Measurements from ENCODE around the gene VKORC1L1. TPM values are rescaled to one million over a fixed set of nuclear protein-coding genes. Genes with fewer than 3 reads are reported as not detected.
"Not testable (repeated sequence)": the region's sequence is repeated elsewhere in the genome, so short reads cannot be mapped to it uniquely, and the experiment has no call there.

VKORC1L1 gene
- polyA plus RNA-seq, 1 experiment: 21.3 TPM

- CTCF ChIA-PET: no interaction called here
- POLR2A ChIA-PET: no interaction called here
- no peak for DNase-seq (ENCODE audit: low read depth, low spot score)
- Histone ChIP-seq H3K27me3 (ENCODE audit: control insufficient read depth, insufficient read depth, low read length) (no peaks in the 10 kb centered on the region), H3K9me3 (ENCODE audit: control insufficient read depth, insufficient read depth, low read length) (no peaks in the 10 kb centered on the region), H3K27ac (ENCODE audit: low read depth, low read length) (no peak overlapping the region), H3K4me3 (ENCODE audit: low read depth, low read length) (no peak overlapping the region)
- TF ChIP-seq CTCF (IDR thresholded peaks at IDR 0.05; ENCODE audit: low read depth, low read length): no peak
These were observed 80.3 kb downstream of the VKORC1L1 start for GRCh38 chr7:65953001-65953720.

GRCh38 chr7:65953890-65954450 is 81.1 kb downstream of the VKORC1L1 start:
- POLR2A ChIA-PET: no interaction called here
- no peak for DNase-seq (ENCODE audit: low read depth, low spot score)
- no peak overlapping the region for H3K4me3 ChIP-seq (ENCODE audit: low read depth, low read length)
- H3K27ac ChIP-seq (ENCODE audit: low read depth, low read length): no peak overlapping the region
- H3K27me3 ChIP-seq (ENCODE audit: control insufficient read depth, insufficient read depth, low read length): no peaks in the 10 kb centered on the region
- CTCF ChIA-PET: no interaction called here
- TF ChIP-seq CTCF (IDR thresholded peaks at IDR 0.05; ENCODE audit: low read depth, low read length): no peak
- no peaks in the 10 kb centered on the region for H3K9me3 ChIP-seq (ENCODE audit: control insufficient read depth, insufficient read depth, low read length)

GRCh38 chr7:65955718-65956117 is 82.8 kb downstream of the VKORC1L1 start:
- Histone ChIP-seq H3K4me3 (ENCODE audit: low read depth, low read length) (no peak overlapping the region), H3K9me3 (ENCODE audit: control insufficient read depth, insufficient read depth, low read length) (no peaks in the 10 kb centered on the region), H3K27me3 (ENCODE audit: control insufficient read depth, insufficient read depth, low read length) (no peaks in the 10 kb centered on the region), H3K27ac (ENCODE audit: low read depth, low read length) (no peak overlapping the region)
- POLR2A ChIA-PET: no interaction called here
- no peak for DNase-seq (ENCODE audit: low read depth, low spot score)
- TF ChIP-seq CTCF (IDR thresholded peaks at IDR 0.05; ENCODE audit: low read depth, low read length): no peak
- CTCF ChIA-PET: interaction anchor here (0.5 kb wide), 1 partner anchor 11 kb away, joined by 3 read pairs; no protein-coding TSS in a partner anchor

- POLR2A ChIA-PET: no interaction called here
- H3K27ac ChIP-seq (ENCODE audit: low read depth, low read length): no peak overlapping the region
- H3K27me3 ChIP-seq (ENCODE audit: control insufficient read depth, insufficient read depth, low read length): no peaks in the 10 kb centered on the region
- TF ChIP-seq CTCF (IDR thresholded peaks at IDR 0.05; ENCODE audit: low read depth, low read length): no peak
- no peaks in the 10 kb centered on the region; the same call in 1 of the 2 replicates for H3K9me3 ChIP-seq (ENCODE audit: control insufficient read depth, insufficient read depth, low read length)
- CTCF ChIA-PET: interaction anchor here (0.6 kb wide), 1 partner anchor 47 kb away, joined by 5 read pairs; no protein-coding TSS in a partner anchor
- H3K4me3 ChIP-seq (ENCODE audit: low read depth, low read length): no peak overlapping the region
- DNase-seq (ENCODE audit: low read depth, low spot score): no peak
These were observed 87.6 kb downstream of the VKORC1L1 start for GRCh38 chr7:65960351-65961074.

GRCh38 chr7:65962033-65962432 is 89.2 kb downstream of the VKORC1L1 start:
- ChIA-PET CTCF (no interaction called here), POLR2A (no interaction called here)
- no peak overlapping the region for H3K27ac ChIP-seq (ENCODE audit: low read depth, low read length)
- DNase-seq (ENCODE audit: low read depth, low spot score): no peak
- no peak for TF ChIP-seq CTCF (IDR thresholded peaks at IDR 0.05; ENCODE audit: low read depth, low read length)
- no peaks in the 10 kb centered on the region; the same call in 1 of the 2 replicates for H3K9me3 ChIP-seq (ENCODE audit: control insufficient read depth, insufficient read depth, low read length)
- no peaks in the 10 kb centered on the region for H3K27me3 ChIP-seq (ENCODE audit: control insufficient read depth, insufficient read depth, low read length)
- H3K4me3 ChIP-seq (ENCODE audit: low read depth, low read length): no peak overlapping the region

- H3K27me3 ChIP-seq (ENCODE audit: control insufficient read depth, insufficient read depth, low read length); H3K27ac ChIP-seq (ENCODE audit: low read depth, low read length); H3K9me3 ChIP-seq (ENCODE audit: control insufficient read depth, insufficient read depth, low read length); DNase-seq (ENCODE audit: low read depth, low spot score); H3K4me3 ChIP-seq (ENCODE audit: low read depth, low read length); POLR2A ChIA-PET: not testable (repeated sequence)
- CTCF ChIA-PET: interaction anchor here (0.6 kb wide), 1 partner anchor 71 kb away, joined by 4 read pairs; no protein-coding TSS in a partner anchor
These were observed 91.8 kb downstream of the VKORC1L1 start for GRCh38 chr7:65964671-65965070.

All from AG04450 (cell line).